ENCODE measurements around the gene RPRML.

The RPRML gene

GRCh38 chr17:46943501-46944393 is 35.3 kb downstream of the RPRML start:
- no peak for DNase-seq

DNA sequence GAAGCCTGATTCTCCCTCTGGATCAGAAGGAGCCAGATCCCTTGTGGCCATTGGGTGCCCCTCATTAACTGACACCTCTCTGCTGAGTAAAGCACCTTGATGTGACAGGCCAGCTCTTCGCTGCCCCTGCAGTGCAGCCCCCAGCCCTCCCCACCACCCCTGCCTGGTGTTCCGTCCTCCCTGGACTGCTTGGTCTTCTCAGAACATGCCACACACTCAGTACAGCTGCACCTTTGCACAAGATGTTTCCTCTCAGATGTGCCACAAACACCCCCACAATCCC is 35.9 kb downstream of the RPRML start:
- no peak for DNase-seq

DNA sequence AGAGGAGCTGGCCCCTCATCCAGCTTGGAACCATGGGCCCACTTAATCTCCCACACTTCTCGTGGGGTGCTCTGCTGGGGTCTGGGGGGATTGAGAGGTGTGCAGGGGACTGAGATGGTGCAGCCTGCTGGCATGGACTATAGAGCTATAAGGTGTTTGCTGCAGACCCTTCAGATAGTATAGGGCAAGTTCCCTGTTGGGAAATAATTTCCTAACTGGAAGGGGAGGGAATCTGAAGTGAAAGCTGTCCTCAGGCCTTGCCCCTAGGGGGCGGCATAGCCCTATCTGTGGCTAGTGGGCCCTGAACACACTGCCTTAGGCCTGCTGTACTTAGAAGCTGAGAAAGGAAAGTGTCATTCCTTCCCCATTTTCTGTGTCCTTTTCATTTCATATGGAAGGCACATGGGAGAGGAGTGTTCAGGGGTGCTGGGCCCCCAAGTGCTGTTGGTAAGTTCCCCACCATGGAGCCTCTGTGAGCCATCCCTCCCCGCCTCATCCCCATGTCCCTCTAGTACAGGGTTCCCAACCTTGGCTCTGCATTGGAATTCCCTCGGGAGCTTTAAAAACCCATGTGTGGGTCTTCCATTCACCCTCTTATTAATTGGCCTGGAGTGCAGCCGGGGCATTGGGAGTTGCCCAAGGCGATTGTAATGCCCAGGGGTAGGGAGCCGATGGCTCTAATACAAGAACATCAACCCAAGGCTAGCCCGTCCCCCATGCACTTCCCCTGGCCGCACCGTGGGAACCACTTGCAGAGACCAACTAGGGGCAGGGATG is 36.4 kb downstream of the RPRML start:
- DNase-seq, result peak; percentile 66

DNA sequence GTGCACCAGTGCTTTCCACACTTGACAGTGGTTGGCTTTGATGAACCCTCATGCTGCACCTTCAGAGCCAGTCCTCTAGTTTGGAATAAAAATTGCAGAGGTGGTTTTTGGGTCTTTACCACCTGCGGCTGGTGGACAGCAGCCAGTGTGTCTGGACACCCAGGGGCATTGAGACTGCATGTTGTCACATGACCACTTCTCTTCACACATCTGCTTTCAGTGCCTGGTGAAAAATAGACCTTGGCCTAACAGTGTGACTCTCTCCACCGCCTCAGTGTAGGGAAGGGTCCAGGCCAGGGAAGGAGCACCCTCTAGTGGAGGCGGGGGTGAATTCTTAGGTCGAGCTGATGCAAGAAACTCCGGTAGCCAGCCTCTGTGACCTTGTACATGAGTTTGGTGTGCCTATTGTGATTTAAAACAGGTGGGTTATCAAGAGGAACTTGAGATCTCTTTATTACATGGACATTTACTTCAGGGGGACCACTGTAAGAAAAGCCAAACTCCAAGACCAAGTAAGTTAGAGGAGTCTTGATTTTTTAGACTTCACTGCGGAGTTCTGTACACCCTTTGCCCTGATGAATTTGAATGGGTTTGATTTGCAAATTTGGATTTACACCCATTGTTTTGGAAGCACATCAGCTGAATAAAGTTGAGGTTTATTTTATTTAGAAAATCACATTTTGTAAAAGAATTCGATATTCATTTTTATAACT is 38.2 kb downstream of the RPRML start:
- peak; percentile 75 for DNase-seq

DNA sequence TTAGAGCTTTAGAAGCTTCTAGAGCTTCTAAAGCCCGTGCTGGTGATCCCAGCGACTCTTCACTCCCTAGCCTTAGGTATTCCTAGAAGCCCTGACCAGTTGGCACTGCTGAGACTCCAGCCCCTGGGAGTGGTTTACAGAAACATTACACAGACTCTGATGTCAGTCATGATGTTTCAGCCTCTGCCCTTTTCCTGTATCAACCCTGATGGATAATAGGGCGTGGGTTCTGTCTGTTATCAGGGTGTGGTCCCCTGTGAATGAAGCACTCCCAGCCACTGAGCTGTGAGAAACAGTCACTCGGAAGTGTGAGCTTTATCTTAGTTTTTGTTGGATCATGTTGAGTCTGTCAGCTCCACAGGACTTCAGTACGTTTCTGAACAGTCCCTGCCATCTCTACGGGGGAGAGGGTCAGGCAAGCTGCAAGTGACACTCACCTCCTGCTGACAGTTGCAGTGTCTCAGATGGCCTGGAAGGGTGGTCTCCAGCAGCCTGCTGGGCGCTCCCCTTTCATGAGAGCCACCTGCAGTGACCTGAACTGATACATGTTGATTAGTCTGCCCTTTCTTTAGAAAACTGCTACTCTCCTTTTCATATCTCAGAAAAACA is 43.3 kb downstream of the RPRML start:
- no peak for DNase-seq

DNA sequence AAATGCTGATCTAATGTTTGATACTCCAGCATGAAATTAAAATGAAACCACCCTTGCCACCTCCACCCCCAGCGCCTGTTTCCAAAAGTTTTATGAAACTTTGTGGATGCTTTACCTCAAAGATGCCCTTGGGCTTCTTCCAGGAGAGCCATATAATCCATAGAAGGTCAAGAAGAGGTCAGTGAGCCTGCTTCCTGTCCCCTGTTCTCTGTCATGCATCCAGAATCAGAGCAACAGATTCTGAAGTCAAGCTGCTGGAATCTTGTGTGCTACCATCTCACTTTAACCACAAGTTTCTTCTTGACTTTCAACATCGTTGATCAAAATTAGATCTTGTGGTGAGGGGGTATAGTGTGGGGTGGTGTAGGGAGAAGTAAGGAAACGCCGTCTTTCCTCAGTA is 47.5 kb downstream of the RPRML start:
- no peak for DNase-seq

DNA sequence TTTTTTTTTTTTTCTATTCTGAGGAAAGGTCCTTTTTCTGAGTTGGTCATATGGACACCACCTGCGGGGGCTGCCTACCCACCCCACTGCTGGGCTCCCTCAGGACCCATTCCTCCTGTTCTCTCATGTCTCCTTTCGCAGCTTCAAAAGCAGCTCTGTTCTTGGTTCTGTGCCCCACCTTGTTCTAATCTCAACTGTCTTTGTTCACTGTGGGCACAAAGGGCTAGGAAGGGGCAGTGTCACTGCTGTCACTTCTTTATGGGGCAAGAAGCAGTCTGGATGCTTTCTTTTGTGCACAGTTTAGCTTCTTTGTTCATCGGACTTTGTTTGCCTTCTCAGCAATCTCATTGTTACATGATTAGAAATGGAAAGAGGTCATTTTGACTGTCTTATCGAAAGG is 49.0 kb downstream of the RPRML start:
- no peak for DNase-seq

- no peak for DNase-seq
These were observed 49.6 kb downstream of the RPRML start for GRCh38 chr17:46929413-46929812.

DNA sequence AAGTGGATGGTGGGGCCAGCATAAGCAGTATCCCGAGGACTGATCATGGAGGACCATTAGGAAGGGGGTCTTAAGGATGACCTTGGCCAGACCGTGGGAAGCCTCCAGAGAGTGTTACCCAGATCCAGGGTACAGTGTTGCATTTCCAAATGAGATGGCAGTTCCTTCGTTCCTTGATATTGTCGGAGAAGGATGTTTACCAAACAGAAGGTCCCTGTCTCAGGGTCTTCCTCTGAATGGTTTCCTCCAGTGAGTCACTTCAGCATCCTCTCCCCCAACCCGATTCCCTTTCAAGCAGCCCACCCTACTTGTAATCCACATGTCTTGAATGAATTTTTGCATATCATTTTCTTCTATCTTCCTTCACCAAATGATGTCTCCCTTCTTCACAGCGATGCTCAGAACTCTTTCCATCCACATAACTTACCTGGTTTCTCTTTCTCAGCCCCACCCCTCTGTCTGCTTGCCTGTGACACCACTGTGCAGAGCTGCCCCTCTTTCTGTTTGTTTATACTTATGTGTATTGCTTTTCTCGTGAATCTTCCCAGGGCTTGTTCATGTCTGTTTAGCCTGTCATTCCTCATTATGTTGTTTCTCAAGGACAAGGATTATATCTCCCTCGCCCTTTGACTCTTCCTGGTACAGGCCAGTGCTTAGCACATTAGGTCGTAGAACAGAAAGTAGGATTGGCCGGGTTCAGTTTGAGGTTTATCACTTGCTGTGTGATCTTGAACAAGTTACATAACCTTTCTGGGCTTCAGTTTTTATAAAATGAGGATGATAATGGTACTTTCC is 50.4 kb downstream of the RPRML start:
- DNase-seq, result no peak
